Chondrocyte (in vitro differentiated cells): Measurements from ENCODE around the gene APBB2. TPM values are rescaled to one million over a fixed set of nuclear protein-coding genes. Genes with fewer than 3 reads are reported as not detected.

ENCODE experiments used
- DNase-seq: peaks from one replicate; pipeline ENCODE4 v3.0.0; 2021; ENCODE audit warnings: mixed read lengths, low spot score
- H3K27ac Mint-ChIP-seq: one replicate; pipeline ENCODE4 v1.8.0; 2021; ENCODE audit warnings: mild to moderate bottlenecking, moderate library complexity, mixed read lengths; ENCODE audit not compliant: unreplicated experiment
- H3K27me3 Mint-ChIP-seq: 2 replicates; pipeline ENCODE4 v1.8.0; 2021; ENCODE audit warnings: low read depth, mixed read lengths
- H3K36me3 Mint-ChIP-seq: 2 replicates; pipeline ENCODE4 v1.8.0; 2021; ENCODE audit warnings: low read depth, mixed read lengths
- H3K4me1 Mint-ChIP-seq: 2 replicates; pipeline ENCODE4 v1.8.0; 2021; ENCODE audit warnings: low read depth, mild to moderate bottlenecking, mixed read lengths
- H3K4me3 Mint-ChIP-seq: one replicate; pipeline ENCODE4 v1.8.0; 2021; ENCODE audit warnings: mild to moderate bottlenecking, moderate library complexity, mixed read lengths; ENCODE audit not compliant: unreplicated experiment
- H3K9me3 Mint-ChIP-seq: 2 replicates; pipeline ENCODE4 v1.8.0; 2021; ENCODE audit warnings: low read depth, mixed read lengths
- CTCF ChIP-seq: fragments of 200-600 bp; sonication (generic); IDR thresholded peaks from 2 replicates; pipeline ENCODE4 v1.5.0; 2021; ENCODE audit warnings: antibody characterized with exemption, mild to moderate bottlenecking, moderate library complexity
- total RNA-seq: library from RNA; stranded (reverse); gene quantifications from 3 replicates; pipeline ENCODE4 v1.2.1, GENCODE V29; 2021

Gene APBB2
- total RNA-seq, 1 donor from 2014 or later, result 119 TPM

- Mint-ChIP-seq H3K27me3 (no peaks in the 10 kb centered on the region), H3K9me3 (no peaks in the 10 kb centered on the region), H3K36me3 (no peaks in the 10 kb centered on the region), H3K4me3 (no peak overlapping the region), H3K27ac (peak overlapping the region; percentile 43), H3K4me1 (peaks cover 62% of the 10 kb centered on the region)
- DNase-seq, result no peak
- no peak for TF ChIP-seq CTCF
These were observed 143.6 kb downstream of the APBB2 start for GRCh38 chr4:41070516-41071281.

DNA sequence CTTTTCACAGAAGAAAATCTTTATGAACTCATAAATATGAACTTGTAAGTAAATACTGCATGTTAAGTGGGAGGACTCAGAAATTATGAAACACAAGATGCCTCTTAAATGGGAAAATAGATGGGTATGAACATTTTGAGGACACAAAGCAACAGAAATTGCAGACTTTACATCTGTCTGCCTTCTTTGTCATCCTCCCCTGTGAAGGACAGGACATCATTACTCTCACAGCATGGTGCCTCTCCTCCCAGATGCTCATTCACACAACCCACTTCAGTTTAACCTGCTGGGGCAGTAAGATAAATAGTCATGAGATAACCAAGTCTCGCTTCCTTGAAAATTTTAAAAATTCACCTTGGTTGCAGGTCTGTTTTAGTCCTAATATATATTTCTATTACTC lies 144.5 kb downstream of the APBB2 start:
- TF ChIP-seq CTCF, result no peak
- Mint-ChIP-seq H3K9me3 (no peaks in the 10 kb centered on the region), H3K4me1 (peaks cover 60% of the 10 kb centered on the region), H3K4me3 (no peak overlapping the region), H3K36me3 (no peaks in the 10 kb centered on the region), H3K27ac (no peak overlapping the region), H3K27me3 (no peaks in the 10 kb centered on the region)
- DNase-seq, result no peak

GRCh38 chr4:41069257-41069656 lies 145.1 kb downstream of the APBB2 start:
- Mint-ChIP-seq H3K27me3 (no peaks in the 10 kb centered on the region), H3K4me3 (no peak overlapping the region), H3K36me3 (no peaks in the 10 kb centered on the region), H3K4me1 (peaks cover 64% of the 10 kb centered on the region), H3K9me3 (no peaks in the 10 kb centered on the region), H3K27ac (peak overlapping the region; percentile 27)
- no peak for DNase-seq
- TF ChIP-seq CTCF, result no peak

DNA sequence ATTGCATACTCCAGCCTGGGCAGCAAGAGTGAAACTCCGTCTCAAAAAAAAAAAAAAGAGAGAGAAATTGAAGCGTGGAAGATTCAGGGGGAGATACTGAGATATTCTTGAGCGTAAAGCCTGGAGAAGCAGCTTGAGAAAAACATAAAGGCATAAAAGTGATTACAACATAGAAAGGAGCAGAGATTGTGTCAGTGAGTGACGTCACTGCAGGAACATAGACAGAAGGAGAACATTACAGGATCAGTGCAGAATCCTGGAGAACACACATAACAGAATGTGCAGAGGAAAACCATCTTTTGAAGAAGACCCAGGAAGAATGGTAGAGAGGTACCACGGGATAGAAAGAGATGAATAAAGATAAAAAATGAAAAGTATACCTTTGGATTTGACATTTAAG lies 147.0 kb downstream of the APBB2 start:
- H3K27ac Mint-ChIP-seq, result no peak overlapping the region
- H3K9me3 Mint-ChIP-seq, result no peaks in the 10 kb centered on the region
- DNase-seq, result no peak
- no peak overlapping the region for H3K4me3 Mint-ChIP-seq
- peaks cover 54% of the 10 kb centered on the region for H3K4me1 Mint-ChIP-seq
- TF ChIP-seq CTCF, result no peak
- H3K27me3 Mint-ChIP-seq, result no peaks in the 10 kb centered on the region
- H3K36me3 Mint-ChIP-seq, result peaks cover 2% of the 10 kb centered on the region

DNA sequence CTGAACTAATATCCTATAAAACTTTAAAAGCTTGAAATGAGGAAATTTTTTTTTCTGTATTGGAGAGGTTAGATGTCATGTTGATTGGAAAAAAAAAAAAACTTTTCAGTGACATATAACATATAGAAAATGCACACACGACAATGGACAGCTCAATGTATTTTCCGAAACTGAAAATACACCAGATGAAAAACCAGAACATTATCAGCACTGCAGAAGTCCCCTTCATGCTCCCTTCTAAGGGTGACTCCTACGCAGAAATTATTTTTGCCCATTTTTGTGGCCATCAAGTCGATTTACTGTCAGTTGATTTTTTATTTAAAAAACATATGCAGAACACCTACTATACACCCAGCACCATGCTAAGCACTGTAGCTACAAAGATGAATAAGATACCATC lies 148.3 kb downstream of the APBB2 start:
- H3K4me3 Mint-ChIP-seq, result no peak overlapping the region
- no peak for DNase-seq
- H3K9me3 Mint-ChIP-seq, result no peaks in the 10 kb centered on the region
- H3K27ac Mint-ChIP-seq, result no peak overlapping the region
- peaks cover 2% of the 10 kb centered on the region for H3K36me3 Mint-ChIP-seq
- peaks cover 54% of the 10 kb centered on the region for H3K4me1 Mint-ChIP-seq
- H3K27me3 Mint-ChIP-seq, result no peaks in the 10 kb centered on the region
- no peak for TF ChIP-seq CTCF
